GM18858 (cell line): ENCODE data around the gene LCE3A.
"Not testable (repeated sequence)": the region's sequence is repeated elsewhere in the genome, so short reads cannot be mapped to it uniquely, and the experiment has no call there.

Source experiments
- ATAC-seq: cut with Tn5 transposase; IDR thresholded peaks from one replicate; pipeline ENCODE4 v1.9.1; 2021; ENCODE audit not compliant: unreplicated experiment

The LCE3A gene, protein sequence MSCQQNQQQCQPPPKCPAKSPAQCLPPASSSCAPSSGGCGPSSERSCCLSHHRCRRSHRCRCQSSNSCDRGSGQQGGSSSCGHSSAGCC

DNA sequence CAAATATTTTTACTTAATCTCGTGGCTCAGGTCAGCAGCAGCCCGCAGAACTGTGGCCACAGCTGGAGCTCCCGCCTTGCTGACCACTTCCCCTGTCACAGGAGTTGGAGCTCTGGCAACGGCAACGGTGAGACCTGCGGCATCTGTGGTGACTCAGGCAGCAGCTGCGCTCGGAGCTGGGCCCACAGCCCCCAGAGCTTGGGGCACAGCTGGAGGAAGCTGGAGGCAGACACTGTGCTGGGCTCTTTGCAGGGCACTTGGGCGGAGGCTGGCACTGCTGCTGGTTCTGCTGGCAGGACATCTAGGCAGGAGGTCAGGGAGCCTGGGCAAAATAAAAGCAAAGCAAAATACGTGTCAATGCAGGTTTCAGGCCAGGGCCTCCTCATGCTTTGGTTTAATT lies at the start of gene LCE3A:
Gene LCE3A (minus strand): TSS at position 301 of the 400 bp plus-strand sequence. CDS start 0 bp downstream, at position 301.
- no peak for ATAC-seq

DNA sequence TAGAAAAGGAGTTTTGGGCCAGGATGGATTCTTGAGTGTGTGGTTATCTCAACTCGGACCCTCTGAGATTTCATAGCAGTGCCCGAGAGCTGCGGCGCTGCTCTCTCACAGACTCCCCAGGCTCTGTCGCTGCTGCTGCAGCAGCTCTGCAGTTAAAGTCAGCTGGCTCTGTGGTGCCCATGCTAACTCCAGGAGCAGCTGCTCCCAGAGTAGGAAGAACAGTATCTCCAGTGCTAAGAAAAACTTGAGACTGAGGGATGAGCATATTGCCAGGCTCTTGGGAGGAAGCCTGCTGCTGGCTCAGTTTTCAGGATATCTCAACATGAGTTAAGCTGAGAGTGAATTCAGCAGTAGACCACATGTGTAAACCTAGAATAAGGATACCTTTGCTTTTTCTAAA lies 44.7 kb upstream of the LCE3A start:
- no peak for ATAC-seq

DNA sequence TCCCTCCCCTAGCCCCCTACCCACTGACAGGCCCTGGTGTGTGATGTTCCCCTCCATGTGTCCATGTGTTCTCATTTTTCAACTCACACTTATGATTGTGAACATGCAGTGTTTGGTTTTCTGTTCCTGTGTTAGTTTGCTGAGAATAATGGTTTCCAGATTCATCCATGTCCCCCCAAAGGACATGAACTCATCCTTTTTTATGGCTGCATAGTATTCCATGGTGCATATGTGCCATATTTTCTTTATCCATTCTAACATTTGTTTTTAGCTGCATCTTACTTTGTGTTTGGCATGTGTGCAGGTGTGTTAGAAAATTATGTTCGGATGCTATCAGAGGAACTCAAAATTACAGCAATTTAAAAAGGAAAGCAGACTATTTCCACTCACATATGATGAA lies 43.3 kb upstream of the LCE3A start:
- not testable (repeated sequence) for ATAC-seq

DNA sequence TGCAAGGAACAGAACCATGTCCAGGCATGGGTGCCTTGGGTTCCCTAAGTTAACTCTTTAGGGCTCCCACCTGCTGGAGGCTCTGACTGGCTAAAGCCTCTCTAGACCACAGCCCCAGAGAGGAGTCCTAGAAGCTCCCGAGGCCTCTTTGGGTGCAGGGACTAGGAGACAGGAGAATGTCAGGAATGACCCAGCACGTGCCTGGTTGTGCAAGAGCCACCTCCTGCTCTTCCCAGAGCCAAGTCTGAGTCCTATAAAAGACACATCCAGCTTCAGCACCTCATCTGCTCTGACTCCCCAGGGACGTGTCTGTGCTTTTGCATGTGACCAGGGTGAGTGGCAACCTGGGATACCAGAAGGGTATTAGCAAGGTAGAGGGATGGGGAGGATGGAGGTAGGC lies 40.2 kb upstream of the LCE3A start, which contains the start of gene LCE2D:
Gene LCE2D (plus strand): TSS at position 283 of the 400 bp plus-strand sequence. CDS start 726 bp downstream, outside the sequence.
- ATAC-seq = no peak

DNA sequence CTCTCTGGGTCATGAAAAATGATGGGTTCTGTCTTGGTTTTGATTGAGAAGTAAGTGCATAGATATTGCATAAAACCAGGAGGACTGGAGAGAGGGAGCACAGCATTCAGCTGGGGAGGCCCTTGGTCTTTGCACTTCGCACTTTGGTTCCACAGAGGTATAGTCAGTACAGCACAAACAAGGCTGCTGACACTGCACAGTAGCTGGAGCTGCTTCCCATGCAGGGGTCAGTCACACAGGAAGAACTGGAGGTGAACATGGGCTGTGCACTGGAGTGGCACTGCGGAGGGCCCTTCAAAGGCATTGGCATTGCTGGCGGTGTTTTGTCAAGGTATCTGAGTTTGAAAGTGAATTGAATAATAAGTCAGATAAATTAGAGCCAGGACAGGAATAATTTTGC lies 35.7 kb upstream of the LCE3A start:
- no peak for ATAC-seq

DNA sequence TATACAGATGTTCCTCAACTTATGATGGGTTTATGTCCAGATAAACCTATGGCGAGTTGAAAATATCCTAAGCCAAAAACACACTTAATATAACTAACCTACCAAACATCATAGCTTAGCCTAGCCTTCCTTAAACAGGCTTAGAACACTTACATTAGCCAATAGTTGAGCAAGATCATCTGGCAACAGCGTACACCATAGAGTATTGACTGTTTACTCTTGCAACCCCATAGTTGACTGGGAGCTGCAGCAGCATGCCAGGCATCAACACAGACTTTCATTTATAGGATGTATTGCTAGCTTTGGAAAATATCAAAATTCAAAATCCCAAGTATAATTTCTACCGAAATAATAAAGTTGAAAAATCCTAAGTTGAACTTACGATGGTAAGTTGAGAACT lies 34.8 kb upstream of the LCE3A start:
- no peak for ATAC-seq

DNA sequence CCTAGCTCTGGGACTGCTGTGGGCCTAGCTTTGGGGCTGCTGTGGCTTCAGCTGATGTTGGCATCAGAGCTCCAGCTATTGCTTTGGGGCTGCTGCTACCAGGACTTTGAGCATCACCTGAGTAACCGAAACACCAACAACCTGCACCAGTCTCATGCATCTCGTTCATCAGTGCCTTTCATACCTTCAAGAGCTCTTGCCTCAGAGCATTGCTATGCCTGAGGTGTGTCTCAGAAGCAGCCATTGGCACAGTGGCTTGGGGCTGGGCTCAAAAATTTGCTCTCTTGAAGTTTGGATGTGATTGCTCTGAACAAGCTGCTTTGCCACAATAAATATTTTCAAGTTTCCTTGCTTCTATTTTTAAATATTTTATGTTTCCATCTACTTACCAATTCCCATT lies 33.6 kb upstream of the LCE3A start:
- ATAC-seq = no peak

DNA sequence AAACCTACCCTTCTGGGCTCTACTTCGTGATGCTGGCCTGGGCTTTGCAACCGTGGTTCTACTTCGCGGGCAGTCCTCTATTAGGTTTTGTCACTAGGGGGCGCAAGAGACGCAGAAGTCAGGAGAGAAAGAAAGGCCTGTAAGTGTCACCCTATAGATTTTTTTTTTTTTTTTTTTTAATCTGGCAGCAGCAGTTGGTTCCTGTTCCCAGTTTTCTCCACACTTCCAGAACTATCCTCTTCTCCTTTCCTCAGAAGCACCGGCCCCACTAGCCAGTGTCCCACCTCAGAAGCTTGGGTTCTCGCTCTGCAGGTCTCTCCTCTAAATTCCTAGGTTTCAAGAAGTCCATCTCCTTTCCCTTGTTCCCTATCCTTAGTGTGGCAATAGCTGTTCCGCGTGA lies 31.2 kb upstream of the LCE3A start:
- ATAC-seq = no peak

DNA sequence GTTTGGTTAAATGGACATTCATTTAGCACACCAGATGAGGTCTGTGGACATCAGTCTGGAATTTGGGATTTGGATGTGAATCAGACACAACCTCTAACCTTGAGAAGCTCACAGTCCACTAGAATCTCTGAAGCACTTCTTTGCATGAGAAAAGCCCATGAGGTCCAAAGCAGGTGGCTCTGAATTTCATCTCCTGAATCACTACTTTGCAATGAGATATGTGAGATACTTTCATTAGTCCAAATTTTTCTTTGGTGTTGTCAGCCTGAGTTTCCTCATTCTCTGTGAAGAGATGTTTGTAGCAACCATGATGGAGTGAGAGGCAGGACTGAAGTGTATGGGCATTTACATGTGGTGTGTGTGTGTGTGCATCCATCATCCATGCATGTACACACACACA lies 23.8 kb upstream of the LCE3A start:
- ATAC-seq = no peak

DNA sequence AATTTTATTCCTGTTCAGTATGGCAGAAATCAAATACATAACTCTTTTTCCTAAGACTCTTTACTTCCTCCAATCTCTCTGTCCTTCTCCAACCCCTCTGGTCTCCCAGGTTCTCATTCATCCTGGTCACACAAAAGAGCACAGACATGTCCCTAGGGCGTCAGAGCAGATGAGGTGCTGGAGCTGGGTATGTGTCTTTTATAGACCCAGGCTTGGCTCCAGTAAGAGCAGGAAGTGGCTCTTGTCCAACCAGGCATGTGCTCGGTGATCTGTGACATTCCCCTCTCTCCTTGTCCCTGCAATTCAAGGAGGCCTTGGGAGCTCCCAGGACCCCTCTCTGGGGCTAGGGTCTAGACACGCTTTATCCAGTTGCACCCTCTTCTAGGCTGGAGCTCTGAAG lies 22.2 kb upstream of the LCE3A start:
- ATAC-seq = no peak

DNA sequence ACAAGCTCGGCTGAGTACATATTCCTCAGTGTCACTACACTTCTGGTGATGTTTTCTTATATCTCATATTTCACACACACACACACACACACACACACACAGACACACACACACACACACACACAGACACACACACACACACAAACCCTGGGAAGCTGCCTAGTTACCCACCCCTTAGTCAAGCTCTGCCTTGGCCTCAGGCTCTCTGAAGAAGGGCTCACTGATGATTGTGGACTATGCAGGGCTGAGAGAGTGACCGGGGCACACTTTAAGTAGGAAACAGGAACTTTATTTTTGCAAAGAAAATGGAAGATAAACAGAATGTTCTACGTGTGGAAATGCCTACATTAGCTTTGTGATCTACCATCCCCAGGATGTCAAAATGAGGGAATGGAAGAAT lies 21.0 kb upstream of the LCE3A start:
- ATAC-seq = no peak

DNA sequence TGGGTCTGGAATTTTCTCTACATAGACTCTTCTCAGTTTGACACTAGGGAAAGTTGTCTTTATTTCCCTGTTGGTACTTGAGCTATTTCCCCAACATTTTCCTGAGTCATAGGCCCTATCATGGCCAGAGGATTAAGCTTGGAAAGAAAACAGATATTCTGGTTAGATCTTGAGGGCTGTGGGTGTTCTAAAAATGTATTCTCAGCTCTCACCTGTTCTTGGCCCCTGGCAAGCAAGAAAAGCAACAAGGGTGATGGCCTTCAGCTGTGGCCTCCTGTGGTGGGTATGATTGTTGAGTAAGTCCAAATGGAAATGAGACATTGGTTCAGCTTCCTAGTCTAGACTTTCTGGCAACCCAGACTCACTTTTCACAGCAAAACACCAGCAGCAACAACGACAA lies 17.4 kb upstream of the LCE3A start:
- no peak for ATAC-seq

DNA sequence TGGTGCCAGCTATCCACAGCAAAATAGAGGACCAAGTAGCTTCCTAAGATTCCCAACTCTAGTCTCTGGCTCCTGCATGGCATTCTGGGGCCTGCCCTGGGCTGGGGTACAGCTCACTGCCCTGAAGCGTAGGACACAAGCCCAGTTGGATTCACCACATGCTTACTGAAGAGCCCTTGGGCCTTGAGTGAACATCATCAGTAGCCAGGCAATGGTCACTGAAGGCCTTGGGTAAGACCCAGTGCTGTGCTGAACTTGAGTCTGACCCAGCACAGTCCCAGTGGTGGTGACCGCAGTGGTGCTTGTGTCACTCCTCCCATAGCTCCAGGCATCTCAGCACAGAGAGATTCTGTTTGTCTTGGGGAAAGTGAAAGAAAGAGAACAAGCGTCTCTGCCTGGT lies 7.7 kb upstream of the LCE3A start:
- ATAC-seq = no peak

DNA sequence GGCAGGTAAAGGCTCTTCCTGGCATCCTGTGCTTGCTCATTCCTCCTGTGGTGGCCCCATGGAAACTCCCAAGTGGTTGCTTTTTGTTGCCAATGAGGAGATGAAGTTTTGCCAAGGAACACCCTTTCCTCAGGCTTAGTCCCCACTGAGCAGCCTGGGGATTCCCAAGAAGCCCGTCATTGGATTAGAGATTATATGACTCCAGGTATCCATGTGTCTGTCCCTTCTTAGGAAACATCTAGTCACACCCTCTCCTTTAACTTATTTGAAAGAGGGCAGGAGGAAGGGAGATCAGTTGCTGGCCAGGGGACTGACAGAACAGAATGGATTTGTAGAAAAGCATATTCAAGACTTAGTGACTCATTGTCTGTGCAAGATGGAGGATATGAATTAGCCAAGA lies 3.8 kb upstream of the LCE3A start:
- no peak for ATAC-seq

DNA sequence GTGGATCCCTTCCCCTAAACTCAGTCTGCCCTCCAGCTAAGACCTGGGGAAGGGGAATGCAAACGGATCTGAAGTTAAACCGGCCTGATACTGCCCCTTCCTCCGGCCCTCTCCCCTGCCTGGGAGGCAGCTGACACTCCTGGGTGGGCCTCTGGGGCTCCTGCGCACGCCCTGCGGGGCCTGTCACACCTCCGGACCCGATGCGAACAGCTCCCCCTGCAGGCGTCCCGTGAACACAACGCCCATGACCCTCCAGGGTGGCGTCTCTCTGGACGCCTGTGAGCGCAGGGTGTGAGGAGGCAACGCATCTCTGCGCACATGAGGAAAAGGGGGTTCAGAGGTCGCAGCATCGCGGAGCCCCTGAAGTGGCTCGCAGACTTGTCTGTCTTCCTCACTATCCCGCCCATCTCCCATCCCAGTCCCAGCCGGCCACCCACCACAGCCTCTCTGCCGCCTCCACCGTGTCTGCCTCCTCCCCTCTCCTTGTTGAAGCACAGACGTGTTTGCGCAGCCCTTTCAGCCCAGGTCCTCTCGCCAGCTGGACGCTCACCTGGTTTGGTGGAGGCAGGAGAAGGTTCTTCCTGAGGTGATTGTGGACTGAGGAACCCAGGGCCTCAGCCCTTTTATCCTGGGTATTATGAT lies 421 bp upstream of the LCE3A start:
- no peak for ATAC-seq

DNA sequence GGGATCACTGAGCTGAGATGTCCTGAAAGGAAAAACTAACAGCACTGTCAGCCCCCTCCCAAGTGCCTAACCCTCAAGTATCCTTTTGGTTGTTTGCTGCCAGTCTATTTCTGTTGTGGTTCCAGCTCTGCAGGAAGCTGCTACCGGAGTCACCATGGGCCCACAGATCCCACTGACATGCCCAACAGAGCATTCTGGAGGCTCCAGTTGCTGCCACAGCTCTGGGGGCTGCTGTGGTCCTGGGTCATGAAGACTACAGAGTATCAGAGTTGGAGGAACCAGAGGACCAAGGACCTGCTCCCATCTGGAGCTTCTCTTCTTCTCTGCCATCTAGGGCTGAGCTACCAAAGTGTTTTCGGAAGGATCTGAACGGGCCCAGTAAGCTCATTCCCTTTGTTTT lies 910 bp downstream of the LCE3A start:
- no peak for ATAC-seq

DNA sequence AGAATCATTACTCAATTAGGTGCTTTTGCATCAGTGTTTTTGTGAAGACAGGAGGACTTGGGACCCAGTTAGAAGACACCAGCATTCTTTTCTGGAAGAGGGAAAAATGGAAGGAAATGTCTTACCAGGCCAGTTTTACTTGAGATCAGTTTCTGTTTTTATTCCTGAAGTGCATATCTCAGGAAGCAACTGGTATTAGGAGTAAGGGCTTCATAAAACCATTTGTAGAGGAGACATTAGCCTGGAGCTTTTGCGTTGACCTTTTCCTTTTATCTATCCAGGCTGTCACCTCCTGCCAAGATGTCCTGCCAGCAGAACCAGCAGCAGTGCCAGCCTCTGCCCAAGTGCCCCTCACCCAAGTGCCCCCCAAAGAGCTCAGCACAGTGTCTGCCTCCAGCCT lies 9.4 kb downstream of the LCE3A start, which contains the start of gene LCE3B:
Gene LCE3B (plus strand): TSS at position 301 of the 400 bp plus-strand sequence. CDS start 0 bp downstream, at position 301.
- ATAC-seq = no peak

DNA sequence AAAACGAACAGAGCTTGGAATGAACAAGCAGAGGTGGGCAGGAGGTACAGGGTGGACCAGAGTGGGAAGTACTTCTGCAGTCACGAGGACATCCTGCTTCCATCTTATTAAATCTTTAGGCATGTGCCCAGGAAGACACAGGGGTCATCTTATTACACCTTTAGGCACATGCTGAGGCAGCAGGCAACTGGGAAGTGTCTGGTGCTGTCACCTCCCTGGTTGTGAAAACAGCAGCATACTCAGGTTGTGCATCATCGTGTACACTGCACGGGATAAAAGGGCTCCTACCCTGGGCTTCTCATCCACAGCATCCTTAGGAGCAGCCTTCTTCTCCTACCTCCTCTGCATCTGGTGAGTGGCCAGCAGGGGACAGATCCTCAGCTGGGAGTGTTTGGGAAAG lies 23.0 kb downstream of the LCE3A start, which contains the start of gene LCE3C:
Gene LCE3C (plus strand): TSS at position 301 of the 400 bp plus-strand sequence. CDS start 498 bp downstream, outside the sequence.
- ATAC-seq = no peak

DNA sequence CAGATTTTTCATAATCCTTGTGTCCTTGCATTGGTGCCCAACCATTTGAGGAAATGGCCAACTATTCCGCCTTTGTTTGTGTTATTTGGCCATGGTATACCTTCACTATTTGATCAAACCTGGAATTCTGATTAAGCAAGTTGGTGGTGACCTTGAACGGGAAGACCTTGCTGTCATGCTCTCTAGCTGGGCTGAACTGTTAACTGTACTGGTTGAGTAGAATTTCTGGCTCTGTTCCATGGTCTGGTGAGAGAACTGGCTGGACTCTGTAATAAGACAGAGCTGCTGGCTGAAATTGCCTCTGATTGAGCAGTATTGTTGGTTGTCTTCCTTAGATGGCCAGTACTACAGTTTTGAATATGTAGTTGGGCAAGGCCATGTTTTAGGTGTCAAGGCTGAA lies 25.9 kb downstream of the LCE3A start:
- ATAC-seq = no peak

DNA sequence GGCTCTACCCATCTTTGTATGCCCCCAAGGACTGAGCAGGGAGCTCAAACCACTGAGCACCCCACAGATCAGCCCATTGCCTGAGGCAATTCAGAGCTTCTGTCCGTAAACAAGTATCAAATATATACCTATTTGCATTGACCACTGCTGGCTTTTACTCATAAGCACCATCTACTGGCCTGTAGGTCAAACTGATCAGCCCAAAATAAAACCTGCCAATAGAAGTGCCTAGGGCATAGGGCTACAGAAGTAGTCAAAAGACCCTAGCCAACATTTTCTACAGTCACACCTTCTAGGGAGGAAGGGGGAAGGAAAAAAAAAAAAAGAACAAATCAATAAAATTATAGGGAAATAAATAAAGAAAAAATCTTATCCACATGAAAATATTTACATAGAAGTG lies 37.3 kb downstream of the LCE3A start:
- ATAC-seq = no peak

DNA sequence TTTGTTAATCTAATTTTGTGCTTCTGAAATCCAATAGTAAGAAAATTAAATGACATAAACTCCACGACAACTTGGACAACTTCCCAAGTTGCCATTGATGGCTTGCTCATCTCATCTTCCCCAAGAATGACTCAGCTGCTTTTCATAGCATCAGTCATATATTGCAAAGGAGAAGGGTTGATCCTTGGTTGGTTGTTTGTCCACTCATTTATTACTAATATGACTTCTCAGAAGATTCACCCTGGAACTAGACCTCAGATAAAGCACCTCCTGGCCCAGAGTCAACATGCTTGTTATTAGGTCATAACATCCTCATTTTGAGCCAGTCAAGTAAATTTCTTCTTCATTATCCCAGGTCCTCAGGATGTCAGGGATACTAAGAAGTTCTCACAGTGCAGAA lies 40.3 kb downstream of the LCE3A start:
- ATAC-seq = no peak

DNA sequence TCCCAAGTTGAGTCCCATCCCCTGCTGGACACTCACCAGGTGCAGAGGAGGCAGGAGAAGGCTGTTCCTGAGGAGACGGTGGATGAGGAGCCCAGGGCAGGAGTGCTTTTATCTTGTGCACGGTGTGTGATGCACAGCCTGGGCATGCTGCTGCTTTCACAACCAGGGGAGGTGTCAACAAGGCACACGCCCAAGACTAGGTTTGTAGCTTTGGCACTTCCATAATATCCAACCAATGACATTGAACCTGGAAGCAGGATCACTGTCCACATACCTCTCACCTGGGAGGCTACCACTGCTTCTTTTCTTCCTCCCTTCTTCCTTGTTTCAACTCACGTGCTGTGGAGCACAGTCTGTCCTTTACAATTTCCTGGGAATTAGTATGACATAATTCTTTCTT lies 42.5 kb downstream of the LCE3A start, which contains the start of gene LCE3D:
Gene LCE3D (minus strand): TSS at position 84 of the 400 bp plus-strand sequence. CDS start 580 bp downstream, outside the sequence.
- no peak for ATAC-seq

DNA sequence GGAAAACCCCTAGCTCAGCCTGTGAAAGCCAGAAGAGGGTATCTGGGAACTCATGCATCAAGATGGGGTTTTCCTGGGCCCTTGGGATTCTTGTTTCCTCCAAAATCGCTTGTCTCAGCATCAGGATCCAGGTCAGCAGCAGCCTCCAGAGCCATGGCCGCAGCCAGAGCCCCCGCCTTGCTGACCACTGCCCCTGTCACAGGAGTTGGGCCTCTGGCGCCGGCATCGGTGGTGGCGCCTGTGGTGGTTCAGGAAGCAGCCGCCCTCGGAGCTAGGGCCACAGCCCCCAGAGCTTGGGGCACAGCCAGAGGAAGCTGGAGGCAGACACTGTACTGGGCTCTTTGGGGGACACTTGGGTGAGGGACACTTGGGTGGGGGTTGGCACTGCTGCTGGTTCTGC lies 43.4 kb downstream of the LCE3A start:
- not testable (repeated sequence) for ATAC-seq
